KMS-11 (cell line): ENCODE measurements around the gene SEMA3B.
"Not testable (repeated sequence)": the region's sequence is repeated elsewhere in the genome, so short reads cannot be mapped to it uniquely, and the experiment has no call there.

Experiments
- H2AFZ ChIP-seq: fragments of 200-600 bp; sonication (generic); 2 replicates; pipeline ENCODE4 v1.6.1; 2016; ENCODE audit warnings: antibody characterized with exemption, mixed run types, low read depth
- H3K27ac ChIP-seq: fragments of 200-600 bp; sonication (generic); 2 replicates; pipeline ENCODE4 v1.6.1; 2016; ENCODE audit warnings: mild to moderate bottlenecking, mixed run types
- H3K27me3 ChIP-seq: fragments of 200-600 bp; sonication (generic); 2 replicates; pipeline ENCODE4 v1.6.1; 2017; ENCODE audit warnings: mild to moderate bottlenecking, low read depth, mixed run types, moderate library complexity; ENCODE audit not compliant: insufficient read depth
- H3K36me3 ChIP-seq: fragments of 200-600 bp; sonication (generic); 2 replicates; pipeline ENCODE4 v1.6.1; 2017; ENCODE audit warnings: mild to moderate bottlenecking, mixed run types; ENCODE audit not compliant: insufficient read depth
- H3K4me1 ChIP-seq: fragments of 200-600 bp; sonication (generic); 2 replicates; pipeline ENCODE4 v1.6.1; 2016; ENCODE audit warnings: mild to moderate bottlenecking, low read depth, mixed run types; ENCODE audit not compliant: poor library complexity, severe bottlenecking
- H3K4me2 ChIP-seq: fragments of 200-600 bp; sonication (generic); 2 replicates; pipeline ENCODE4 v1.7.0; 2016; ENCODE audit warnings: mild to moderate bottlenecking, mixed run types
- H3K4me3 ChIP-seq: fragments of 200-600 bp; sonication (generic); IDR thresholded peaks from 2 replicates; pipeline ENCODE4 v1.6.1; 2017; ENCODE audit warnings: low read depth, low read length, mixed read lengths; ENCODE audit not compliant: insufficient read depth
- H3K79me2 ChIP-seq: fragments of 200-600 bp; sonication (generic); 2 replicates; pipeline ENCODE4 v1.6.1; 2016; ENCODE audit warnings: low read depth, mixed run types; ENCODE audit not compliant: insufficient read depth
- H3K9ac ChIP-seq: fragments of 200-600 bp; sonication (generic); 2 replicates; pipeline ENCODE4 v1.6.1; 2016; ENCODE audit warnings: mild to moderate bottlenecking, mixed run types
- H4K20me1 ChIP-seq: fragments of 200-600 bp; sonication (generic); 2 replicates; pipeline ENCODE4 v1.6.1; 2016; ENCODE audit warnings: mild to moderate bottlenecking, mixed run types; ENCODE audit not compliant: insufficient read depth
- TF ChIP-seq, protein P1 (sequence below): fragments of 200-600 bp; sonication (generic); conservative IDR thresholded peaks from 2 replicates; pipeline ENCODE4 v1.6.1; 2017; ENCODE audit warnings: low read depth, mild to moderate bottlenecking, antibody characterized with exemption, low read length, moderate library complexity, mixed read lengths

The SEMA3B gene

DNA sequence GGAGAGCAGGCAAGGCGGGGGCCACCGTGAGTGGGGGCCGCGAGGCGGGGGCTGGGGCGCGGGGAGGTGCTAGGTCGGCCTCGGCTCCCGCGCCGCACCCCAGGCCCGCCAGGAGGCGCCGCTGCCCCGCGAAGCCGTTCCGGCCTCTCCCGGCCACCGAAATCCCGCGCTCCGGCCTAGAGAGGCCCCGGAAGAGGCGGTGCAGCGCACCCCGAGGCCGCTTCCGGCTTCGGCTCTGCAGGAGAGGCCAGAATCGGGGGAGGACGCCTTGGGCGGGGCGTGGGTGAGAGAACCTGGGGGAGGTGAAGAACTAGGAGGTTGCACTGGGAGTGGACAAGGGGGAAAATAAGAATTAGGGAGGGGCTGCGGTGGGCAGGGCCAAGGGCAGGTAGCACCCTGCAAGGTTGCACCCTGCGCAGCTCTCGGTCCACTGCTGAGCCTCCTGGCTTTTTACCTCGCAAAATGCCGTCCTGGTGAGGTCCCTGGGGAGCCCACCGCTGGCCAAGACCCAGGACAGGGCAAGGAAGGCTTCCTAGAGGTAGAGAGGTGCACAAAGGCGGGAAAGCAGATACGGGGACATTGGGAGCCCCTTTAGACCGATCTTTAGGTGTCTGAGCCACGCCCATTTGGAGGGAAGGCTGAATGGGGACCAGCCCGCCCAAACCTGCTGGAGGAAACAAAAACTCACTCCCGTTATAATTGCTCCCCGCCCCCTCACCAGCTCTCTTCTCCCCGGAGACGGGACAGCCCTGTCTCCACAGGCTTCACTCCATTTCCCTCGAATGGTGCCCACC, 41.4 kb upstream of the SEMA3B start:
- peak overlapping the region; percentile 37; the same call in 1 of the 2 replicates for H3K9ac ChIP-seq
- H3K36me3 ChIP-seq = no peaks in the 10 kb centered on the region
- no peaks in the 10 kb centered on the region for H4K20me1 ChIP-seq
- no peak overlapping the region; the same call in 1 of the 2 replicates for H3K27ac ChIP-seq
- H2AFZ ChIP-seq = peak overlapping the region; percentile 83
- peaks cover 4% of the 10 kb centered on the region for H3K4me1 ChIP-seq
- TF ChIP-seq, protein P1, sequence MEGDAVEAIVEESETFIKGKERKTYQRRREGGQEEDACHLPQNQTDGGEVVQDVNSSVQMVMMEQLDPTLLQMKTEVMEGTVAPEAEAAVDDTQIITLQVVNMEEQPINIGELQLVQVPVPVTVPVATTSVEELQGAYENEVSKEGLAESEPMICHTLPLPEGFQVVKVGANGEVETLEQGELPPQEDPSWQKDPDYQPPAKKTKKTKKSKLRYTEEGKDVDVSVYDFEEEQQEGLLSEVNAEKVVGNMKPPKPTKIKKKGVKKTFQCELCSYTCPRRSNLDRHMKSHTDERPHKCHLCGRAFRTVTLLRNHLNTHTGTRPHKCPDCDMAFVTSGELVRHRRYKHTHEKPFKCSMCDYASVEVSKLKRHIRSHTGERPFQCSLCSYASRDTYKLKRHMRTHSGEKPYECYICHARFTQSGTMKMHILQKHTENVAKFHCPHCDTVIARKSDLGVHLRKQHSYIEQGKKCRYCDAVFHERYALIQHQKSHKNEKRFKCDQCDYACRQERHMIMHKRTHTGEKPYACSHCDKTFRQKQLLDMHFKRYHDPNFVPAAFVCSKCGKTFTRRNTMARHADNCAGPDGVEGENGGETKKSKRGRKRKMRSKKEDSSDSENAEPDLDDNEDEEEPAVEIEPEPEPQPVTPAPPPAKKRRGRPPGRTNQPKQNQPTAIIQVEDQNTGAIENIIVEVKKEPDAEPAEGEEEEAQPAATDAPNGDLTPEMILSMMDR = 0 out of 2 replicates have a peak, but pooled peaks have one; percentile 37
- H3K4me2 ChIP-seq = peak overlapping the region; percentile 78
- peak overlapping the region; percentile 28 for H3K4me3 ChIP-seq
- 0 out of 2 replicates have a peak, but pooled peaks cover 2% of the 10 kb centered on the region for H3K27me3 ChIP-seq
- no peaks in the 10 kb centered on the region for H3K79me2 ChIP-seq

DNA sequence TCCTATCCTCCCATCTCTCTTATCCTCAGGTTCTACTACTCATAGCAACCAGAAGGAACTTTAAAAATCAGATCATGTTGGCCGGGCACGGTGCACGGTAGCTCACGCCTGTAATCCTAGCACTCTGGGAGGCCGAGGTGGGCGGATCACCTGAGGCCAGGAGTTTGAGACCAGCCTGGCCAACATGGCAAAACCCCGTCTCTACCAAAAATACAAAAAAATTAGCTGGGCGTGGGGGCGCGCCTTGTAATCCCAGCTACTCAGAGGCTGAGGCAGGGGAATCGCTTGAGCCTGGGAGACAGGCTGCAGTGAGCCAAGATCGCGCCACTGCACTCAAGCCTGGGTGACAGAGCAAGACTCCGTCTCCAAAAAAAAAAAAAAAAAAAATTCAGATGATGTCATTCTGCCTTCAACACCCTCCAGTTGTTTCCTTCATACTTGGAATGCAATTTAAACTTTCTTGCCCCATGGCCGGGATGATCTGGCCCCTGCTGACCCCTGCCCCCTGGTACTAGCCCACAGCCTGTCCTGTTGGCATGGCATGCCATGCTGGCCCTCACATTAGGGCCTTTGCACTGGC, 40.7 kb upstream of the SEMA3B start:
- not testable (repeated sequence) for H3K9ac ChIP-seq, H3K4me1 ChIP-seq, H3K36me3 ChIP-seq, H3K27ac ChIP-seq, H3K27me3 ChIP-seq, H3K79me2 ChIP-seq, H4K20me1 ChIP-seq
- H3K4me2 ChIP-seq = peak overlapping the region; percentile 78
- H2AFZ ChIP-seq = 0 out of 2 replicates have a peak overlapping the region, but pooled peaks have one; percentile 41
- H3K4me3 ChIP-seq = peak overlapping the region; percentile 28

DNA sequence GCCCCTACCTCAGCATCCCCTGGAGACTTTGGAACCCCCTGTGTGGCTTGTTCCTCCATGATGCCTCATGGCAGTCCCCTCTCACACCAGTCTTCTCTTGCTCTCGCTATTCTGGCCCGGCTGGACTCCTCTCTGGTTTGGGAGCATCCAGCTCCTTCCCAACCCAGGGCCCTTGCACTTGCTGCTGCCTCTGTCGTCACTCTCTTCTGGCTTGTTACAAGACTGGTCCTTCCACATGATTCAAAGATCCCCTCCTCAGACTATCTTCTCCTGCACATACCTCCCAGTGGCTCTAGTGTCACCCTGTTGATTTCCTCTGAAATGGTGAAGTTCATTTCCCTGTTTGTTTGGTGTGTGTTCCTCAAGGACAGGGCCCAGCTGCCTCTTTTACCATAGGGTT, 39.5 kb upstream of the SEMA3B start:
- H4K20me1 ChIP-seq = no peaks in the 10 kb centered on the region
- no peaks in the 10 kb centered on the region for H3K36me3 ChIP-seq
- no peak overlapping the region for H2AFZ ChIP-seq
- no peaks in the 10 kb centered on the region for H3K79me2 ChIP-seq
- peaks cover 4% of the 10 kb centered on the region for H3K4me1 ChIP-seq
- H3K4me2 ChIP-seq = no peak overlapping the region
- H3K27ac ChIP-seq = no peak overlapping the region
- no peaks in the 10 kb centered on the region for H3K27me3 ChIP-seq
- H3K9ac ChIP-seq = no peak overlapping the region
- no peak overlapping the region for H3K4me3 ChIP-seq
- TF ChIP-seq, protein P1 = no peak

DNA sequence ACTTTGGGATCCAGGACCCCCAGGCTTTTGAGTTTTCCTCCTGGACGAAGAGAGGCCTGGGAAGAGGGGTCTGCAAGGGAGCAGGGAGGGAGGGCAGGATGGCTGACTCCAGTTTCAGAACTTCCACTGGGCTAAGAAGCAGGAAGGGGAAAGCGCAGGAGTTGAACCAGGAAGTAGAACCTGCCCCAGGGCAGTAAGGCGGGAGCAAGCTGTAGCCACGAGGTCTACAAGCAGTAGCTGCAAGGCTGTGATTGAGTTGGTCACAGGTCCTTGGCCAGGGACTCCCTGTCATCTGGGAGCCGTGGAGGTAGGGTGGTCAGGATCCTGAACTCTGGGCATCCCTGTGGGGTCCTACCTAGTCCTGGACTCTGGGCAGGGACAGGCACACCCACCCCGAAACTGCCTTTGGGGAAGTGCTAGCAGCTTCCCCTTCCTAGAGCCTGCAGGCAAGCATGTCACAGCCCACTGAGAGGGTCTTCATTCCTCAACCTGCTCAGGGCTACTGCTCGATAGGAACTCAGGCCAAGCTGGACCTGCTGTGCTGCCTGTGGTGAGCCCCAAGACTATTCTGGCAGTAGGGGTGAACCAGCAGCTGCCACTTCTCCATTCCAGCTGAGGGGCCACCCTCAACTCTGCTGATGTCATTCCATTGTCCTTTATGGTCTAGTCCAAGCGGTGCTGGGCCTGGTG, 38.7 kb upstream of the SEMA3B start:
- no peak overlapping the region for H2AFZ ChIP-seq
- H3K36me3 ChIP-seq = no peaks in the 10 kb centered on the region
- no peak overlapping the region for H3K27ac ChIP-seq
- no peaks in the 10 kb centered on the region for H4K20me1 ChIP-seq
- peaks cover 4% of the 10 kb centered on the region for H3K4me1 ChIP-seq
- TF ChIP-seq, protein P1 = no peak
- H3K27me3 ChIP-seq = no peaks in the 10 kb centered on the region
- no peak overlapping the region for H3K9ac ChIP-seq
- H3K4me2 ChIP-seq = no peak overlapping the region
- no peak overlapping the region for H3K4me3 ChIP-seq
- H3K79me2 ChIP-seq = no peaks in the 10 kb centered on the region
